Left cardiac atrium (tissue), 4 donors: ENCODE measurements around the gene PML. TPM values are rescaled to one million over a fixed set of nuclear protein-coding genes. Genes with fewer than 3 reads are reported as not detected.

ENCODE experiments used
- ATAC-seq, 2 donors: fragments of 200-7000 bp; cut with Tn5 transposase; one replicate each; pipeline ENCODE4 v1.9.1; 2020; ENCODE audit warnings: mild to moderate bottlenecking in 2 of 2, moderate library complexity in 2 of 2
- DNase-seq: peaks from one replicate; pipeline ENCODE4 v3.0.0-alpha.2; 2020
- intact Hi-C, 2 donors: fragments of 100-400 bp; cut with DNase I; formaldehyde crosslinking; loops; one replicate each; pipeline versions ENCODE4 v1.14.1 to v1.15.1; 2022 to 2023
- total RNA-seq, 2 donors: library from RNA; stranded (reverse); fragmentation: NEBNext Ultra II Directional; extraction: Animal tissue kit (Norgen Biotek cat#: 25700); gene quantifications; one replicate each; pipeline ENCODE4 v1.2.1, GENCODE V29; 2021
- donor health status: DM: no; HTN: yes; CAD: no.
- donor health status: DM: no; HTN: yes; CAD: no; lungs with severe emphysema.
- donor health status: DM: yes; HTN: yes; CAD: no.
- donor health status: Dilated cardiomyopathy.

Gene PML
- total RNA-seq, 2 donors from 2014 or later: 23.4 to 38.7 TPM

DNA sequence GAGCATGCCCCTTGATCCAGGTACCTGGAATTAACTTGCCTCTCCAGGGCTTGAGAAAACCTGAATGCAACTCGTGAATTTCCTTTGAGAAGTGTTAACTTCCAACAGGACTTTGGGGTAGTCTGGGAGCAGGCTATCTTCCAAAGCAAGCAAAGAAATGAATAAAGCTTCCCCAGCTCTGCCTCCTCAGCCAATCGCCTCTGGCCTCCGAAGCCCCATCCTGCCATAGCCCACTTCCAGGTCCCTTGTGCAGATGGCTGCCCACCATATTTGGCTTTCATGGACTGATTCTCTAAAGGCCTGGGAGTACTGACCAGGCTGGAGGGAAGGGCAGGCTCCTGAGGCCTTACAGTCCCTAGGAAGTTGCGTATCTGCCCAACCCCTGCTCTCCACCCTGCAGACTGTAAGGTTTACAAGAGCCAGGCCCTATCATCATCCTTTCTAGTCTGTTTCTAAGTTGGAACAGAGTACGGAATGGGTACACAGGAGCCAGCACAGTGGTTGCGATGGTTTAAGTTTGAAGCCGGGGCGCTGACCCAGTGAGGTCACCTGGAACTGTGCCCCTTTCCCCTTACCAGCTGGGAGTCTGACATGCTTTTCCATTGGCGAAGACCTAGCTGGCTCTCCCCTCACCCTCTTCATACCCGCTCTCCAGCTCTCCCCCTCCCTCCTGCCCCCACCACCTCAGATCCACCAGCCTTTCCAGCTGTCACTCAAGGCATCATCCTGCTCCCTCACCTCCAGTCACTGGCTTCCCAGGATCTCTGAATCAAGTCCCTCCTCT is 1.1 kb upstream of the PML start:
- DNase-seq (no peak), ATAC-seq (no peak)
- intact Hi-C loops: no loop called here

DNA sequence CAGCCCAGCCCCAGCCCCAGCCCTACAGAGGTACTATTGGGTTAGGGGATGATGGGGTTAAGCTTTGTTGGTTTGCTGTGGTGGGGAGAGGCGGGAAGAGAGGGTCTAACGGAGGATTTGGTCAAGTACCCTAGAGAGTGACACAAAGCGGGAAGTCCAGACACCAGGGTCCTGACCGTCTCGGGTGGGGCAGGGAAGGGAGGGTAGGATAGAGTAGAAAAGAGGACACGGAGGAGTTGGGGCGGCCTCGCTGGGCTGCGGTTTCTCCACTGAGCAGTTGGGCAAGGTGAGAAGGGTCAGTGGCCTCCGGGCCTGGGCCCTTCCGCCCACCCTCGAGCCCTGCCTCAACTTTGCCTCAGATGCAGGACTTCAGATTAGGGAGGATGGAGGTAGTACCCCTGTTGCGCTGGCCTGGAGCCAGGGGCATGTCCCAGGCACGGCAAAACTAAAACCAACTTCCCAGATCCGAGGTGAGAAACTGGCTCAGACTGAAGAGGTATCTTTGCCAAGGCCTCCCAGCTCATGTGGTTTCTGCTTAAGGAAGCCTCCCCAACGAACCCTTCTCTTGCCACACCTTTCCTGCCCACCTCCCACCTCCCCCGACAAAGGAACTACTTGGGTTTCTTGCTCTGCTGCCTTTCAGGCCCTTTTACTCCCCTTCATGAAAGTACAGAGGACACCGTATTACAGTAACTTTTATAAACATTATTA is 551 bp downstream of the PML start:
- peak in 1 of 2 donors; percentile 4 for ATAC-seq
- DNase-seq: no peak
- intact Hi-C loops: no loop called here

DNA sequence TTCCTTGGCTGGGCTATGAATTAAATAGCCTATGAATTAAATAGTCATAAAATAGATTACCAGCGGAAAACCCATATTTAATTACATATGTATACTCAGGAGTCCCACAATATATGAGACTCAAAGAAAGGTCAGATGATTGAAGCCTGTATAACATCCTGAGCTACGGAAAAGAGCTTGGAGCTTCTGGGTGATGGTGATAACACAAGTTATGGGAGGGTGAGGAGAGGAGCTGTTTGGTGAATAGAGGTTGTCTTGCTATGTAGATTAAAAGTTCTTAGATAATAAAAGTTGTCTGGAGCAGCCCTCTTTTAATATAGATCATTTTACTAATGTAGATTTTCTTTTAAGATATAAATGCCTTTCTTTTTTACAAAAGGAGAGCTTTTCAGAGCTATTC is 1.8 kb downstream of the PML start:
- no peak for ATAC-seq
- intact Hi-C loops: no loop called here
- DNase-seq: no peak

DNA sequence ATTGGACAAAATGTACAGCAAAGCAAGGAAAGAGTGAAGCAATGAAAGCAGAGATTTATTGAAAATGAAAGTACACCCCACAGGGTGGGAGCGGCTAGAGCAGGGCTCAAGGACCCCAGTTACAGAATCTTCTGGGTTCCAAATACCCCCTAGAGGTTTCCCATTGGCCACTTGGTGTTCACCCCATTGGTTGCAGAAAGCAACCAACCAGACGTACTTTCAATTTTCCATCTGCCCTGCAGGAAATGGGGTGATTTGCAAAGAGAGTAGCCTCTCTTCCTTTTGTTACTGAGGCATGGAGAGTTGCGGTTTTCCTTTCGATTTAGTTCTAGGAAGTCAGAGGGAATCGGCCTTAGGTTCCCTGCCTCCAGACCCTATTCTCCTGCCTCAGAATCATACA is 2.4 kb downstream of the PML start:
- intact Hi-C loops: no loop called here
- no peak for ATAC-seq

DNA sequence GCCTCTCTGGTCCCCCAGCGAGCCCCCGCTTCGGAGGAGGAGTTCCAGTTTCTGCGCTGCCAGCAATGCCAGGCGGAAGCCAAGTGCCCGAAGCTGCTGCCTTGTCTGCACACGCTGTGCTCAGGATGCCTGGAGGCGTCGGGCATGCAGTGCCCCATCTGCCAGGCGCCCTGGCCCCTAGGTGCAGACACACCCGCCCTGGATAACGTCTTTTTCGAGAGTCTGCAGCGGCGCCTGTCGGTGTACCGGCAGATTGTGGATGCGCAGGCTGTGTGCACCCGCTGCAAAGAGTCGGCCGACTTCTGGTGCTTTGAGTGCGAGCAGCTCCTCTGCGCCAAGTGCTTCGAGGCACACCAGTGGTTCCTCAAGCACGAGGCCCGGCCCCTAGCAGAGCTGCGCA is 3.5 kb downstream of the PML start:
- intact Hi-C loops: no loop called here
- ATAC-seq (no peak), DNase-seq (no peak)

More for the DNA sequence above, 2.4 kb downstream of the PML start:
- DNase-seq: no peak

DNA sequence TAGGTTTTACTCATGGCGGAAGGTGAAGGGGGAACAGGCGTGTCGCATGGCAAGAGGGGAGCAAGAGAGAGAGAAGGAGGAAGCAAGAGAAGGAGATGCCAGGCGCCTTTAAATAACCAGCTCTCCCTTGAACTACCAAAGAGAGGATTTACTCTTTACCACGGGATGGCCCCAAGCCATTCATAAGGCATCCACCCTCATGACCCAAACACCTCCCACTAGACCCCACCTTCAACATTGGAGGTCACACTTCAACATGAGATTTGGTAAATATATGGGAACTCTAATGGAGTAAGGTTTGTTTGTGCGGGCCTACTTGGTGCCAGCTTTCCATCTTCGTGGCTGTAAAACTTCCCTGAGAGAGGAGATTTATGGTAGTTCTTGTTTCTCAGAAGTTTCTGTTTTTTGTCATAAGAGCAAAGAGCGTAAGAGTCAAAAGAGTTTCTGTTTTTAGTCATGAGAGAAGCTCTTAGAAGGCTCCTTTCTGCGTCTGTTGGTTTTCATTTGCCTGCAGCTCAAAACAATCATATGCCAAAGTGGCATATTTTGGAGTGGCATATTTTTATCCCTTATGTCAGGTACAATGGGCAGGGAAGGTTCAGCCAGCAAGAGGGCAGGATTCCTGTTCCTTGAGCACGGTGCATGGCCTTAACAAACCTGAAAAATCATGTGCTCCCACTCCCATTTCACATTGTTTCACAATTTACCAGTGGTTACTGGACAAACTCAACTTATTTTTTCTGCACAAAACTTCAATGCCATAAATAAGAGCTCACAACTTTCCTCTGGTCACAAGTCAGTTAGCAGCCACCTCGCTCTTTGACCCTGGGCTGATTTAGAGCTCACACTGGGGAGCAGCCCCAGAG is 12.5 kb downstream of the PML start:
- DNase-seq: no peak
- no peak for ATAC-seq
- intact Hi-C loops: no loop called here

DNA sequence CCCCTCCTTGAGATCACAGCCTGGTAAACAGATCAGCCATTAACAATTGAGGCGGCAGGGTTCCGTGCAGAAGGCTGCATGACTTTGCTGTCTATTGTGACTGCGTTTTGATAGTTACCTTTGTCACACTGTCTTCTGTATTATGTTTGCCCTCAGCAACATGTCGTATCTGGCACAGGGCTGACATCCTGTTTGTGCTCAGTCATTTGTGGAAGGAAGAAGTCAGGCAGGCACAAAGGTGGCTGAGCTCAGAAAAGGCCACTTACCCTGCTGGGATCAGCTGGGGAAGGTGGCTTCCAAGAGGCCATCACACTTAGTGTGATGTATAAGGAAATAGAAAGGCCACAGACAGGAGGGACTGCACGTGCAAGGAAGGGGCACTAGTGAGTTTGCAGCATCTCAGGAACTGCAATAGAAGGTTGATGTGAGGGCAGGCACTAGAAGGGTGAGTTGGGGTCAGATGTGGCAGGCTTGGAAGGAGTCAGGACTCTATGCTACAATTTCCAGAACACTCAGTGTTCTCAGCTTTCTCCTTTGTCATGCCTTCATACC is 13.4 kb downstream of the PML start:
- DNase-seq: no peak
- ATAC-seq: no peak
- intact Hi-C loops: no loop called here

DNA sequence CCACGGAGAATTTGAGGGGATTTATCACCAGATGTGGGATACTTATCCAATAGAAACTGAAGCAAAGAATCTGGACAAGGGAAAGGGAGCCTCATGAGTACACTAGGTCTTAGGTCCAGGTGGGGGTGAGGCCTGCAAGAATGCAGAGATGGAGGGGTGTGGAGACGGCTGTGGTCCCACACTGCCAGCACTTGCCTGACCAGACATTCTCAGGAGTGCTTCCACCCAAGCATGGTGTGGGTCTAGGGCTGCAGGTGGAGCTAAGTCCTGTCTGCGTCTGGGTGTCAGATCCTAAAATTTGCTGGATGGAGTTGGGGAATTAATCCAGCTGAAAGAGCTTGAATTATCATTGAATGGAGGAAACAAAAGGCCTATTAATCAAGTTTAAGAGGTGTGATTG is 14.4 kb downstream of the PML start:
- DNase-seq: no peak
- no peak for ATAC-seq
- intact Hi-C loops: no loop called here

DNA sequence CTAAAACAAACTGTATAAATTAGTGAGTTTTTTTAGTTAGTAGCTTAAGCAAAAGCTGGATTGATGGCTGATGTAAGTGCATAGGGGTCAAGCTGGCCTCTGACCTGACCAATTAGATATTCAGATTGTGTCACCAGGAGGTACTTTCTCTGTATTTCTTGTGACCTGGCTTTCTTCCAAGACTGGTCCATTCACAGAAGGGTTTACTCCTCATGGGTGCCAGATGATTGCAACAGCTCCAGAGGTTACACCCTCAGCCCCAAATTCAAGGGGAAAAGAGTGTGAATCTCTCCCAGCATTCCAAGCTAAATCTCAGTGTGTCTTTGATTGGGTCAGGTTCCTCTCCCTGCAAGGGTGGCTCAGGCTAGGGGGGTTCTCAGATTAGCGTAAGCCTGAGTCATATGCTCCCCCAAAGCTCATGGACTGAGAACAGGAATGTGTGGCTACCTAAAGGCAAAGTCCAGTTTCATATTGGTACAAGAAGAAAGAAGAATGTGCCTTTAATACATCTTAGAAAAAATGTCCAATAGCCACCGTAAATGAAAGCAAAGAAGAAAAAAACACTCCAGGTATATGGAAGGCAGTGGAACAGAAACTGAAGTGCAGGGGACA is 16.5 kb downstream of the PML start:
- ATAC-seq (peak; percentile 42 to 48), DNase-seq (no peak)
- intact Hi-C loops: no loop called here

DNA sequence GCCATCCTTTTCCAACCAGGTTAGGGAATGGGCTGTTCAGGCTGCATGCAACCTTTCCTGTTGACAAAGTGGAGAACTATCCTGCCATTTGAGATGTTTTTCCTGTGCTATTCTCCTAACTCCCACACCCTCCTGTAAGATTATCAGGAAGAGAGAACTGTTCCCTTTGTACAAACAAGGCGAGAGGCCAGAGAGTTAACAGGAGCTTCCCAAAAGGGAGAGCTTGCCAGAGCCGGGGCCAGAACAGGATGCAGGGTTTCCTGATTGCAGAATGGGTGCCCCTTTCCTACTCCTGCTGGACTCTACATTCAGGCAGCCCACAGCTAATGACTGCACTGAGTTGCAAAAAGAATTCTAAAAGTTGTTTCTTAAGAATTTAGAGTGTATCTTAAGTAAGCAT is 17.1 kb downstream of the PML start:
- intact Hi-C loops: no loop called here
- peak; percentile 79 for DNase-seq
- ATAC-seq: peak; percentile 85 to 91

DNA sequence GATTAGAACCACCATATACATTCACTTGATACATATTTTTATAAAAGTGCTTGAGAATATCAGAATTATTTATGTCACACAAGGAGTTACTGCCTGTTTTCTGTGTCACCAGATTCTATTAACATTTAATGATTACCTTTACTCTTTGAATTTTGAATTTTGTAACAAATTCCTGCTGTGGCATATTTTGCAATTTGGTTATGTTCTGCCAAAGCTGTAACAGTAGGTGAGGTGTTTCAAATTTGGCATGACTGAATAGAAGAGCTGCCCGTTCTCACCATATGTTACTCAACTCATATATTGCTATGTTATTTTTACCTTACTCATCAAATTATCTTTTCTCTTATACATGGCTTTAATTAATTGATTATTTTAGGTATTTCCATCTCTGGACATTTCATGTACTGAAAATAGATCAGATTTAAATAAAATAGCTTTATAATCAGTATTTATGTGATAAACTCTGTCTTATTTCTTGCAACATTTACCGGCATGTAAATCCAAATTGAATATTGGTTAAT is 18.9 kb downstream of the PML start:
- no peak for DNase-seq
- ATAC-seq: no peak
- intact Hi-C loops: no loop called here

DNA sequence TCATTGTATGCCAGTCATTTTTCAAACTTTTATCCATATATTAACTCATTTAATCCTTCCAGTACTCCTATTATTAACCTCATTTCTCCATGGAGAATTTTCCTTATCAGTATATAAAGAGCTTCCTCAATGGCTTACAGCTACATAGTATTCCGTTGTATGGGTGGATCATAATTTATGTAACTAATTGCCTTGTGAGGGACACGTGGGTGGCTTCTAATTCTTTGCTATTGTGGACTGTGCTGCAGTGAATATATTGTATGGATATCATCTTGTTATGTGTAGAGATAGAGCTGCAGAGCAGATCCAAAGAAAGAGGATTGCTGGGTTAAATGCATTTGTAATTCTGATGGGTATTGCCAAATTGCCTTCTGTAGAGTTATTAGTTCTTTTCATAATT is 25.2 kb downstream of the PML start:
- DNase-seq (no peak), ATAC-seq (no peak)
- intact Hi-C loops: no loop called here

DNA sequence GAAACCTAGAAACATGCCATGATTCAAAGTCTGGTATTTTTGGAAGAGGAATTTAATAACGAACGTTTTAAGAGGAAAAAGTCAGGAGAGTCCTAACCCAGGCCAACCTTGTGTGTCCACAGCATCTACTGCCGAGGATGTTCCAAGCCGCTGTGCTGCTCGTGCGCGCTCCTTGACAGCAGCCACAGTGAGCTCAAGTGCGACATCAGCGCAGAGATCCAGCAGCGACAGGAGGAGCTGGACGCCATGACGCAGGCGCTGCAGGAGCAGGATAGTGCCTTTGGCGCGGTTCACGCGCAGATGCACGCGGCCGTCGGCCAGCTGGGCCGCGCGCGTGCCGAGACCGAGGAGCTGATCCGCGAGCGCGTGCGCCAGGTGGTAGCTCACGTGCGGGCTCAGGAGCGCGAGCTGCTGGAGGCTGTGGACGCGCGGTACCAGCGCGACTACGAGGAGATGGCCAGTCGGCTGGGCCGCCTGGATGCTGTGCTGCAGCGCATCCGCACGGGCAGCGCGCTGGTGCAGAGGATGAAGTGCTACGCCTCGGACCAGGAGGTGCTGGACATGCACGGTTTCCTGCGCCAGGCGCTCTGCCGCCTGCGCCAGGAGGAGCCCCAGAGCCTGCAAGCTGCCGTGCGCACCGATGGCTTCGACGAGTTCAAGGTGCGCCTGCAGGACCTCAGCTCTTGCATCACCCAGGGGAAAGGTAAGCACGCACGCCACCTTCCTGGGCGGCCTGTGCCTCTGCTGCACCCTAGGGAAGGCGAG is 28.4 kb downstream of the PML start:
- ATAC-seq: peak in 1 of 2 donors; percentile 17
- DNase-seq: no peak
- intact Hi-C loops: no loop called here

DNA sequence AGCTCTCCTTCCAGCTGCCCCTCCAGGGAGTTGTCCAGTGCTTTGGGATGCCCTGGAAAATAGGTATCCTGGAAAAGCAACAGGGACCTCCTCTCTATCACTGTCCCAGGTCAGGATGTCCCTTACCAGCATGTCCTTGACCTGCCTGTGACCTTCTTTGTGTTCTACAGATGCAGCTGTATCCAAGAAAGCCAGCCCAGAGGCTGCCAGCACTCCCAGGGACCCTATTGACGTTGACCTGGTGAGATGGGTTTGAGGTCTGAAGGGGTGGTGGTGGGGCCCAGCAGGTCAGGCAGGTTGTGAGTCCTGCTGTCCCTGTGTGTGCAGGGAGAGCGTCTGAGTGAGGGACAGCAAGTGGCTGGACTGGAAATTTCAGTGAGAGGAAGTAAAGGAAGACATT is 30.2 kb downstream of the PML start:
- intact Hi-C loops: no loop called here
- ATAC-seq: no peak
- no peak for DNase-seq

DNA sequence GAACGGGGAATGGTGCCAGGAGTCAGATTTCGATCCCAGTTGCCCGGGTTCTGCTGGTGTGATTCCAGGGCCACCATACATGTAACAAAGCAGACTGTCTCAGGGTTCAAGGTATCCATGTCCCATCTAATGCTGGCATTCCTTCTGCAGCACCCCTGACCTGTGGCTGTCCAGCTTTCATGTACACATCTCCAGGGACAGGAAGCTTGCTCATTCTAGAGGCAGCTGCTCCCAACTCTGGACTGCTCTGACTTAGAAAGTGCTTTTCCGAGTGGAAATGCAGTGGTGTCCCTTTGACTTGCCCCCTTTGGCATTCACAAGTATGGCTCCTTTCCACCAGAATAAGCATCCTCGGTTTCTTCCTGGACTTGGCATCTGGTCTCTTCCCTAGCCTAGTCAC is 30.9 kb downstream of the PML start:
- intact Hi-C loops: no loop called here

DNA sequence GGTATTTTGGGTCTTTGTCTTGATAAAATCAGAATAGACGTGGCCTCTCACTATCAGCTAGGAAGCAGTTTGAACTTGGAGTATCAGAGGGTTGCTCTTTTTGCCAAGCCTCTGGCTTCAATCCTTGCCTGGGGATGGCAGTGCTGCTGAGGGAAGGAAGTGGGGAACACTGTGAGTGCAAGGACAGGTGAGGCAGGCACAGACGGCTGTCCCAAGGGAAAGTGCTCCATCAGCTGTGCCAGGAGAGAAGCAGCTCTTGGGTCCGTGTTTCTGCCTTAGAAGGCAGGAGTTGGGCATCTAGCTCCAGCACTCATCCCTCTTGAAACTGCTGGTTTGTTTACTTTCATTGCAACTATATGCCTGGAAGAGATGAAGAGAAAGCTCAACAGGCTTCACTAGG is 33.2 kb downstream of the PML start:
- DNase-seq (no peak), ATAC-seq (no peak)
- intact Hi-C loops: no loop called here

More for the DNA sequence above, 30.9 kb downstream of the PML start:
- DNase-seq: no peak
- peak in 1 of 2 donors; percentile 44 for ATAC-seq

DNA sequence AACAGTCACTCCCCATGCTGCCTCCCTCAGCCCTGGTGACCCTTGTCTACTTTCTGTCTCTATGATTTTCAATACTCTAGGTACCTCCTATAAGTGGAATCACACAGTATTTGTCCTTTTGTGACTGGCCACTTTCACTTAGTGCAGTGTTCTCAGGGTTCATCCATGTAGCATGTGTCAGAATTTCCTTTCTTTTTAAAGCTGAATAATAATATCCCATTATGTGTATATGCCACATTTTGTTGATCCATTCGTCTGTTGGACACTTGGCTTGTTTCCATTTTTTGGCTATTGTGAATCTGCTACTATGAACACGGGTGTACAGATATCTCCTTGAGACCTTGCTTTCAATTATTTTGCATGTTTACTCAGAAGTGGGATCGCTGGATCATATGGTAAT is 34.1 kb downstream of the PML start:
- DNase-seq: no peak
- ATAC-seq: no peak
- intact Hi-C loops: no loop called here

DNA sequence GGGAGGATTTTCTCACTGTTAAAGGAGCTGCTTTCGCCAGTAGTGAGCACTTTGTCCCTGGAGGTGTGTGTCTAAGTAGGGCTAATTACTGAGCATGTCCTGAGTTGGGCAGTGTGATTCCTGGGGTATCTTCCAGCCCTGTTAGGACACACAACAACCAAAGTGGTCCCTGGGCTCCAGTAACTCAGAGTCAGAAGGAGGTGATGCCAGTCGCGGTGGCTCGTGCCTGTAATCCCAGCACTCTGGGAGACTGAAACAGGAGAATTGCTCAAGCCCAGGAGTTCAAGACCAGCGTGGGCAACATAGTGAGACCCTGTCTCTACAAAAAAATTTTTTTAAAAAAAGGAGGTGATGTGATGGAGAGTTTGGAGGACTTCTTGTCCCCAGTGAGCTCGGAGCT is 37.5 kb downstream of the PML start:
- ATAC-seq (no peak), DNase-seq (no peak)
- intact Hi-C loops: loop anchor here in 1 of 2 donors (10.0 kb wide), 1 partner anchor 57 kb away; no protein-coding TSS in a partner anchor
